GM18867 (cell line): Measurements from ENCODE around the gene C15orf40.
"Not testable (repeated sequence)": the region's sequence is repeated elsewhere in the genome, so short reads cannot be mapped to it uniquely, and the experiment has no call there.

ENCODE experiments used
- ATAC-seq: cut with Tn5 transposase; IDR thresholded peaks from one replicate; pipeline ENCODE4 v1.9.1; 2021; ENCODE audit warnings: mild to moderate bottlenecking, moderate library complexity; ENCODE audit not compliant: unreplicated experiment

The C15orf40 gene

DNA sequence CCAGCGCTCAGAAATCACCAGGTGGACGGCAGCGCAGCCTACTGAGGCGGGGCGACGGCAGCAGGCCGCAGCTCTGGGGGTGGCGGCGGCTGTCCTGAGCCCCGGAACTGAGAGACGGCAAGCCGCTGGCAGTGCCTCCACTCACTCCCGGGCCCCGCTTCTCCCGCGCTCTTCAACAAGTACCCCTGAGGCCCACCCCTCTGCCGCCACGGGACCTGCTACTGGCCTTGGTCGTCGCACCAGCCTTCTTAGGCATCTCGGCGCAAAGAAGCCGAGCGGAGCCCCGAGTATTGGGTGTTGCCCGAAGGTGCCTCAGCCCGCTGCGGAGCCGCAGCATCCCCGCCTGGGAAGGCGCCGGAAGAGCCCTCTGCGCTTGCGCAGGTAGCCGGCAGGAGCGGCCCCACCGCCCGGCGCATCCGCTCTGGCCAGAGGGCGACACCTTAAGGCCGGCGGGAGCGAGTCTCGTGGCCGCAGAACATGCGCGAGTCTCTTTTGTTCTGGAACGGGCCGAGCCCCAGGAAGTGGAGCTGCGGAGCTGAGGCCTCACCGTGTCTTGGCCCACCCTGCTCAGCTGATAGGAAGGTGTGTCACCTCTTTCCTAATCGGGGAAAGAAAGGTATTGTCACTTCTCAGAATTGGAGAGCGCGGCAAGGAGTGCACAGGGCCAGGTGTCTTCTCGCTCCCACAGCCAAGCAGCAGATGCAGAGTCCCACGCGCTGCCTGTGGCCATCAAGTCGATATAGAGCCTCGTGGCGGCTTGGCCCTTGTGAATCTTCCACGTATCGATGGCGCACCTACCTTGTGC is at the start of gene C15orf40:
C15orf40 (minus strand) TSS at position 369 of the 805 bp plus-strand sequence; CDS start at position 337, 32 bp downstream.
- ATAC-seq, result peak; percentile 86

- no peak for ATAC-seq
These were observed 46.4 kb upstream of the C15orf40 start for GRCh38 chr15:83057696-83058376.

DNA sequence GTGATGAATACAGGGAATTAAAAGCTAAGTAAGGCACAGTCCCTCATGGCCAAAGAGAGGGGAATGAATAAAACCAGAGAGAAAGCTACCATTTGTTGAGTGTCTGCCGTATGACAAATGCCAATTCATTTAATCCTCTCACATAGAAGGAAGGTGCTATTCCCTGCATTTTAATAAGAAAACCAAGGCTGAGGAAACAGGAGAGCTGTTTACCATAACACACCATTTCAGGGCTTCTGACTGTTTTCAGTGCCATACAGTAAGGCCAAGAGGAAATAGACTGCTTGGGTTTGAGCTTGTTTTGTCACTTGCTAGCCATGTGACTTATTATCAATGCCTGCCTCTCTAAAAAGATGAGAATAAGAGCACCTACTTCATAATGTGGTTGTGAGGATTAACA is 45.6 kb upstream of the C15orf40 start:
- no peak for ATAC-seq

DNA sequence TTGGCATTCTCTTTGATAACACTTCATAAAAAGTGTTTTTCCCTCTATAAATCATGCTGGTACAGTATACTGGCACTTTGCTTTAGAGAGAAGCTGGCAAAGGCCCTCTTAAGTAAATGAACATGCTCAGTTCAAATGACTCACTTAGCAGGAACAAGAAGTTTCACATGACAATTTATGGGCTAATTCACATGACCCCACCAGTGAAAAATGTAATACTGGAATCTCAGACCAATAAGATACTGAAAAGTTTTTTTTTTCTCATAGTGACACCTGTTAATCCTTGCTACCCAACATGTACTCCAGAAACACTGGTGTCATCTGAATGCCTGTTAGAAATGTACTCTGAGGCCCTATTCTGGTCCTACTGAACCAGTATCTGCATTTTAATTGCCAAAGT is 41.7 kb upstream of the C15orf40 start:
- ATAC-seq, result no peak

GRCh38 chr15:83046558-83047127 is 35.2 kb upstream of the C15orf40 start:
- no peak for ATAC-seq

DNA sequence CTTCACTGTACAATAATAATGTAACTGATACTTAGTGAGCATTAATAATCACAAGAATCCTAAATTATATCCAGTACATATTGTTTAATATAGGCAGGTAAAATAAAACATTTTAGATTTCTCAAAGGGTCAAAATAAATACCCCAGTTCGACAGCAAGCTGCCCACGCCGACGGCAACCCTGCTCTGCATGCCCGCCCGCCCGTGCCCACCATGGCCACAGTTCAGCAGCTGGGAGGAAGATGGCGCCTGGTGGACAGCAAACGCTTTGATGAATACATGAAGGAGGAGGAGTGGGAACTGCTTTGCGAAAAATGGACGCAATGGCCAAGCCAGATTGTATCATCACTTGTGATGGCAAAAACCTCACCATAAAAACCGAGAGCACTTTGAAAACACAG is 32.7 kb upstream of the C15orf40 start:
- ATAC-seq, result no peak

GRCh38 chr15:83039206-83039605 is 27.8 kb upstream of the C15orf40 start:
- ATAC-seq, result no peak

DNA sequence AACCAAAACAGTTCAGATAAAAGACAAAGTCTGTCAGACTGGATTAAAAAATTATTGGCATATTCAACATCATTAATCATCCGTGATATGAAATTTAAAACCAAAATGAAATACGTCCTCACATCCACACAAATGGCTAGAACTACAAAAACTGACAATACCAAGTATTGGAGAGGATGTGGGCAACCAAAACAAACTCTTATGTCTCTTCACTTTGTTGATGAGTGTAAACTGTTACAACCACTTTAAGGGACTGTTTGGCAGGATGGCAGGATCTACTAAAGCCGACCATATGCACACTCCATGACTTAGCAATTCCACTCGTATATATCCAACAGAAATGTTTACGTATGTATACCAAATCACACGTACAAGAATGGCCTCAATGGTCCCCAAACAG is 24.8 kb upstream of the C15orf40 start:
- ATAC-seq, result no peak

DNA sequence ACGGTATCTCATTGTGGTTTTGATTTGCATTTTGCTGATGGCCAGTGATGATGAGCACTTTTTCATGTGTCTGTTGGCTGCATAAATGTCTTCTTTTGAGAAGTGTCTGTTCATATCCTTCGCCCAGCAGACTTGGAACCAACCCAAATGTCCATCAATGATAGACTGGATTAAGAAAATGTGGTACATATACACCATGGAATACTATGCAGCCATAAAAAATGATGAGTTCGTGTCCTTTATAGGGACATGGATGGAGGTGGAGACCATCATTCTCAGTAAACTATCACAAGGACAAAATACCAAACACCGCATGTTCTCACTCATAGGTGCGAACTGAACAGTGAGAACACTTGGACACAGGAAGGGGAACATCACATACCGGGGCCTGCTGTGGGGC is 19.8 kb upstream of the C15orf40 start:
- ATAC-seq, result not testable (repeated sequence)

- ATAC-seq, result no peak
These were observed 18.6 kb upstream of the C15orf40 start for GRCh38 chr15:83030021-83030420.

DNA sequence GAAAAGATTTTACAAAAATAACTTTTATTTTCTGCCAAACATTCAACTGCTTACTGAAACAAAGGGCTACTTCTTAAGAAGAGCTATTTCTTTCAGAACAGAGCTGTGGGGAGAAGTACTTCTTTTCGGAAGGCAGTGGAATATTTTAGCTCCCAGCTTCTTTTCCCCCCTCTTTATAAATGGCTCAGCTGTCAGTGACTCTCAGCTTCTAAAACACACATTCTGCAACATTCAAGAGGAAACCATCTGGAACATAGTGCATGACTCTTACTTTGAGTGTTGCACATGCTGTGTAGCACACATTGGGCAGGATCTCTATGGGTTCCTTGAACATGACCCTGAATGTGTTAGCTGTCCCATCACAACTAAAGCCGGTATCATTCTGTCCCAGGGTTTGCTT is 7.0 kb upstream of the C15orf40 start:
- ATAC-seq, result no peak

- no peak for ATAC-seq
These were observed 5.5 kb upstream of the C15orf40 start for GRCh38 chr15:83016906-83017305.

DNA sequence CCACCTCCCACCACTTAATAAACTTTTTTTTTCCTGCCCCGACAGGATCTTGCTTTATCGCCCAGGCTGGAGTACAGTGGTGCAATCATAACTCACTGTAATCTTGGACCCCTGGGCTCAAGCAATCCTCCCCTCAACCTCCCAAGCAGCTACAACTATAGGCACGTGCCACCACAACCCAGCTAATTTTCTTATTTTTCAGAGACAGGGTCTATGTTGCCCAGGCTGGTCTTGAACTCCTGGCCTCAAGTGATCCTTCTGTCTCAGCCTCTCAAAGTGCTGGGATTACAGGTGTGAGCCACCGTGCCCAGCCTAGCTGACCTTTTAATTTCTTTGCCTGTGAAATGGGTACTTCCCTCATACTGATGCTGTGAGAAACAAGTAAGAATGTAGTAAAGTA is 3.9 kb upstream of the C15orf40 start:
- no peak for ATAC-seq

GRCh38 chr15:83014205-83014653 is 2.8 kb upstream of the C15orf40 start:
- no peak for ATAC-seq

- ATAC-seq, result no peak
These were observed 1.2 kb upstream of the C15orf40 start for GRCh38 chr15:83012636-83013035.

GRCh38 chr15:83012076-83012426 is 612 bp upstream of the C15orf40 start:
- no peak for ATAC-seq

GRCh38 chr15:83010709-83011270 is 649 bp downstream of the C15orf40 start:
- peak; percentile 66 for ATAC-seq

GRCh38 chr15:83000672-83001031 is 10.8 kb downstream of the C15orf40 start:
- not testable (repeated sequence) for ATAC-seq

- ATAC-seq, result peak; percentile 63
These were observed 11.4 kb downstream of the C15orf40 start for GRCh38 chr15:82999905-83000671.

DNA sequence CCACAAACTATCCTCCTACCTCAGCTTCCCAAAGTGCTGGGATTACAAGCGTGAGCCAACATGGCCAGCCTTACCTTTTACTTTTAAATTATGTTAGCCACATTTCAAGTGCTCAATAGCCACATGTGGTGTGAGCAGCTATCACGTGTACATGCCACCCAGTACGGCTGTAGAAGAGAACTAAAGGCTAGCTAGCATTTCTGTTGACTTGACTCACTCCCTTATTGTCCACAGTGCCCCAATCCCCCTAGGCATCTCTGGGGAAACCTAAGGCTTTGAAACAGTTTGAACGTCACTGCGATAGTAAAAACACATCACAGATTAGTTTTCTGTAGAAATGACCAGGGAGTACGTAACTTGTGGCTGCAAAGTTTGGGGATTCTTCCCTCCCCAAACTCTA is 12.0 kb downstream of the C15orf40 start:
- ATAC-seq, result no peak

DNA sequence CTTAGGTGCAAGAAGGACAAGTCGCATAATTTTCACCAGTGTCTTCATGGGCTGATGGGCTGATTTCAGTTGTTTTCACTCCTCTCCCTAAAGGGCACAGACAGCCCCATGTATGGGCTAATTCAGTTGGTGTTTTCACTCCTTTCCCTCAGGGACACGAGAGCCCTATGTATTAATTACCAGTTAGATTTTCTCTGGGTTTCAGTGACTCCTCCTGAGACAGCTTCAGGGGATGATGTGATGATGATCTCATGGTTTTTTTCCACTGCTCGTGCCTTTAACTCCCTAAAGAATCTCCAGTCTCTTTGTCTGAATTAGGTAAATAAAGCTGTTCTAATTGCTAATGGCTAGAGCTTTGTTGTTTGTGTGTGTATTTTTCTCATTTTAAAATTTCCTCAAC is 15.5 kb downstream of the C15orf40 start:
- no peak for ATAC-seq
